Cardiac fibroblast (primary cell): ENCODE measurements around the gene TSPYL6.

Experiments used
- DNase-seq, 2 donors: peaks; one replicate each; pipeline versions ENCODE4 v3.0.0 to v3.0.0-alpha.2; 2010; ENCODE audit warnings: low read depth in 2 of 2
- H3K4me3 ChIP-seq, 2 donors: replicated peaks in 1 of 2; 1 replicate in 1 of 2; 2 replicates in 1 of 2; pipeline ENCODE4 v1.5.1; 2011; ENCODE audit warnings: low read depth in 2 of 2, low read length in 2 of 2, mild to moderate bottlenecking in 2 of 2, moderate library complexity in 1 of 2
- TF ChIP-seq, protein P1 (sequence below): IDR thresholded peaks from one replicate; pipeline ENCODE4 v1.5.1; 2011; ENCODE audit warnings: low read depth, mild to moderate bottlenecking, low read length, inconsistent platforms

Gene TSPYL6

DNA sequence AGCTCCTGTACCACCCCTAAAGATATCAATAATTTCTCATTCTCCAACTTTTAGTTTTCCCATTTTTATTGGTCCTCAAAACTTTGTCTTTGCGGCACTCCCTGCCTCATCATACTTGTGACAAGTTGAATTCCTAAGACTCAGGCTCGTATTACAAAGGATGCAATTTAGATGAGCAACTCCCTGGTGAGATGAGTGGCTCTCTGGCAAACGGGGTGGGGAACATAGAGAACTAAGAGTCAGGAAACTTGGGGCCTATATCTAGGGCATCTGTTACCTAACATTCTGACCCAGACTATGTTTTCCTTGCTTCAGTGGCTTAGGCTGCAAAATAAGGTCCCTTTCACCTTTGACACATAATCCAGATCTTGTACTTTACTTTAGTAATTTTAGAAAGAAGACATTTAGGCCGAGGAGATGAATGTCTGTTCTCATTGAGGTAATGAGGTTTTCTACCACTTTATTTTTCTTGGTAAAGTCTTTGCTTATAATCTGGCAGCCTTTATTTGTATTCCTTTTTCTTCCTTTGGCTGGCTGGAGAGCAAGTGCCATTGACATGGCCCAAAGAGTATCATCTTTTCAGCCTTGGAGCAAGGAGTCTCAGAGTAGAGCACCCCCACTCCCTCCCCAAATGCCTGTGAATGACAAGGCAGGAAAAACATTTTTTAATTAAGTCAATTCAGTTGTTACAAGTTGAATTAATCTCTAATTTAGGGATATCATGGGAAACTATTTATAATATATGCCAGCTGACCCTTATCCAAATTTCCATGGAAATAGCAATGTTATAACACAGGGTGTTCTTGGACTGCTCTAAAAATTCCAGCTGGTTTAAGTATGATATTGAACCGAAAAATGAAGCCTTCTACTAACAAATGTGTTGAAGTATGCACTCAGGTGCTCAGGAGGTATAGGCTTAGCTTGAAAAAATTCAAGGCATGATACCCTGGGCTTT, 15.2 kb downstream of the TSPYL6 start:
- peak; percentile 18 to 88 for DNase-seq
- TF ChIP-seq, protein P1, sequence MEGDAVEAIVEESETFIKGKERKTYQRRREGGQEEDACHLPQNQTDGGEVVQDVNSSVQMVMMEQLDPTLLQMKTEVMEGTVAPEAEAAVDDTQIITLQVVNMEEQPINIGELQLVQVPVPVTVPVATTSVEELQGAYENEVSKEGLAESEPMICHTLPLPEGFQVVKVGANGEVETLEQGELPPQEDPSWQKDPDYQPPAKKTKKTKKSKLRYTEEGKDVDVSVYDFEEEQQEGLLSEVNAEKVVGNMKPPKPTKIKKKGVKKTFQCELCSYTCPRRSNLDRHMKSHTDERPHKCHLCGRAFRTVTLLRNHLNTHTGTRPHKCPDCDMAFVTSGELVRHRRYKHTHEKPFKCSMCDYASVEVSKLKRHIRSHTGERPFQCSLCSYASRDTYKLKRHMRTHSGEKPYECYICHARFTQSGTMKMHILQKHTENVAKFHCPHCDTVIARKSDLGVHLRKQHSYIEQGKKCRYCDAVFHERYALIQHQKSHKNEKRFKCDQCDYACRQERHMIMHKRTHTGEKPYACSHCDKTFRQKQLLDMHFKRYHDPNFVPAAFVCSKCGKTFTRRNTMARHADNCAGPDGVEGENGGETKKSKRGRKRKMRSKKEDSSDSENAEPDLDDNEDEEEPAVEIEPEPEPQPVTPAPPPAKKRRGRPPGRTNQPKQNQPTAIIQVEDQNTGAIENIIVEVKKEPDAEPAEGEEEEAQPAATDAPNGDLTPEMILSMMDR = no peak
- H3K4me3 ChIP-seq = no peak overlapping the region

DNA sequence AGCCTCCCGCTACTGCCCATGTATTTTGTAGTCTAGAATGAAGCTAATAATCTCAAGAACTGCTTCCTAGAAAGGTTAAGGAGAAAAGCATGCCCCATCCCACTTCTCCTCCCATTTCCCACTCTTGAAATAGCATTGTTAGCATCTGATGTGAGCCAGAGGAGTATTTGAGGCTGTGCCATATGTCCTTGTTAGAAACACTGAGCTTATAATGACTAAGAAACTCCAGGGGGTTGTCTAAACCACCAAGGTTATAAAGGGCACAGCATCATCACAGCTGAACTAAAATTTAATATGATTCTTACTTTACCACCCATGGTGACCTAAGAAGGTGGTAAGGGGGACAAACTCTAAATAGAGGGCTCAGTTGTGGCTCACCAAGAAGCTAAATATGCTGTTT, 16.6 kb downstream of the TSPYL6 start:
- no peak overlapping the region for H3K4me3 ChIP-seq
- DNase-seq = peak; percentile 57 to 90
- TF ChIP-seq, protein P1 = no peak

GRCh38 chr2:54237428-54237827, 18.6 kb downstream of the TSPYL6 start:
- TF ChIP-seq, protein P1 = no peak
- no peak for DNase-seq
- no peak overlapping the region for H3K4me3 ChIP-seq

GRCh38 chr2:54233832-54234649, 22.0 kb downstream of the TSPYL6 start:
- TF ChIP-seq, protein P1 = no peak
- H3K4me3 ChIP-seq = no peak overlapping the region
- DNase-seq = peak in 1 of 2 donors; percentile 28

DNA sequence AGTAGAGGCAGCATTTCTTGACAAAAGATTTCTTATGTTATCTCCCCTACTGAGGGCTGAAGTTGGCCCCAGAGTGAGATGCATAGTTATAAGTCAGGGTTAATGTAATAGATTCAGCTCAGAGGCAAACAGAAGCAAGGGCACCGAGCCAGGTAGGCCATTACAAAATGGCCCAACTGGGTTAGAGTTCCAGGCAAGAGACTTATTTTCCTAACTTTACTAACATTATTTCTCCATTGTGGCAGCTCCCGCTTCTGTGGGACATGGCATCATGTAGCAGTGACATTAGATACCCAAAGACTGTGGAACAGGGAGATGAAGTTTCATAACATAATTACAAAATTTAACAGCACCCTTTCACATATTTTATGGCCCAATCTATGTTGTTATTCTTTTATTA, 27.1 kb downstream of the TSPYL6 start:
- DNase-seq = peak; percentile 6 to 65
- no peak overlapping the region for H3K4me3 ChIP-seq
- TF ChIP-seq, protein P1 = no peak

- TF ChIP-seq, protein P1 = no peak
- no peak overlapping the region for H3K4me3 ChIP-seq
- no peak for DNase-seq
Observed at GRCh38 chr2:54227798-54228197, 28.2 kb downstream of the TSPYL6 start.
